ENCODE measurements around the gene LCE1F.

DNA sequence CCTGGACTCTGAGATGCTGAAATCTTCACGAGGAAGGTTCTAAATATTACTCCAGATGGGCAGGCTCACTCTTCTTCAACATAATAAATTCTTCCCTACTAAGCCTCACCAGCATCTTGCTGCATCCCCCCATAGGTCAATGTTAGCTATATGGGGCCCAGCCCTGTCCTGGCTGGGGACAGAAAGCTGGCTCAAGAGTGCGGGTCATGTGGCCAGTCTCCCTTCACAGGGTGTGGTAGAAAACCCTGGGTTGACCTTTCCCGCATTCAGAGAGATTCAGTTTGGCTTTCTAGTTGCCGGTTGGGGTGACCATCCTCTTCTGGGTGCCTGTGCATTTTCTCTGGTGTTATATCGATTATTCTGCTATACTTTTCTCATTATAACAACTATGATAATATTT lies 36.9 kb upstream of the LCE1F start:
- TF ChIP-seq, protein P1, sequence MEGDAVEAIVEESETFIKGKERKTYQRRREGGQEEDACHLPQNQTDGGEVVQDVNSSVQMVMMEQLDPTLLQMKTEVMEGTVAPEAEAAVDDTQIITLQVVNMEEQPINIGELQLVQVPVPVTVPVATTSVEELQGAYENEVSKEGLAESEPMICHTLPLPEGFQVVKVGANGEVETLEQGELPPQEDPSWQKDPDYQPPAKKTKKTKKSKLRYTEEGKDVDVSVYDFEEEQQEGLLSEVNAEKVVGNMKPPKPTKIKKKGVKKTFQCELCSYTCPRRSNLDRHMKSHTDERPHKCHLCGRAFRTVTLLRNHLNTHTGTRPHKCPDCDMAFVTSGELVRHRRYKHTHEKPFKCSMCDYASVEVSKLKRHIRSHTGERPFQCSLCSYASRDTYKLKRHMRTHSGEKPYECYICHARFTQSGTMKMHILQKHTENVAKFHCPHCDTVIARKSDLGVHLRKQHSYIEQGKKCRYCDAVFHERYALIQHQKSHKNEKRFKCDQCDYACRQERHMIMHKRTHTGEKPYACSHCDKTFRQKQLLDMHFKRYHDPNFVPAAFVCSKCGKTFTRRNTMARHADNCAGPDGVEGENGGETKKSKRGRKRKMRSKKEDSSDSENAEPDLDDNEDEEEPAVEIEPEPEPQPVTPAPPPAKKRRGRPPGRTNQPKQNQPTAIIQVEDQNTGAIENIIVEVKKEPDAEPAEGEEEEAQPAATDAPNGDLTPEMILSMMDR (IDR thresholded peaks at IDR 0.05), result no peak
- TF ChIP-seq EP300 (IDR thresholded peaks at IDR 0.05; ENCODE audit: low read depth) (no peak), POLR2A (IDR thresholded peaks at IDR 0.05) (no peak), POLR2AphosphoS5 (IDR thresholded peaks at IDR 0.05) (no peak)

Measured in transverse colon (tissue), 4 donors.